Lung microvascular endothelial cell (primary cell): Measurements from ENCODE around the gene GPX5. TPM values are rescaled to one million over a fixed set of nuclear protein-coding genes. Genes with fewer than 3 reads are reported as not detected.

Experiments
- DNase-seq, 2 donors: peaks; one replicate each; pipeline versions ENCODE4 v3.0.0 to v3.0.0-alpha.2; 2010; ENCODE audit warnings: low read depth in 2 of 2
- total RNA-seq: library from RNA; depleted of rRNA; stranded (reverse); fragments of >200 nt; gene quantifications from 2 replicates; pipeline ENCODE4 v1.2.1, GENCODE V29; 2014

GPX5 gene
- total RNA-seq, 1 donor from 2014 or later, result not detected

DNA sequence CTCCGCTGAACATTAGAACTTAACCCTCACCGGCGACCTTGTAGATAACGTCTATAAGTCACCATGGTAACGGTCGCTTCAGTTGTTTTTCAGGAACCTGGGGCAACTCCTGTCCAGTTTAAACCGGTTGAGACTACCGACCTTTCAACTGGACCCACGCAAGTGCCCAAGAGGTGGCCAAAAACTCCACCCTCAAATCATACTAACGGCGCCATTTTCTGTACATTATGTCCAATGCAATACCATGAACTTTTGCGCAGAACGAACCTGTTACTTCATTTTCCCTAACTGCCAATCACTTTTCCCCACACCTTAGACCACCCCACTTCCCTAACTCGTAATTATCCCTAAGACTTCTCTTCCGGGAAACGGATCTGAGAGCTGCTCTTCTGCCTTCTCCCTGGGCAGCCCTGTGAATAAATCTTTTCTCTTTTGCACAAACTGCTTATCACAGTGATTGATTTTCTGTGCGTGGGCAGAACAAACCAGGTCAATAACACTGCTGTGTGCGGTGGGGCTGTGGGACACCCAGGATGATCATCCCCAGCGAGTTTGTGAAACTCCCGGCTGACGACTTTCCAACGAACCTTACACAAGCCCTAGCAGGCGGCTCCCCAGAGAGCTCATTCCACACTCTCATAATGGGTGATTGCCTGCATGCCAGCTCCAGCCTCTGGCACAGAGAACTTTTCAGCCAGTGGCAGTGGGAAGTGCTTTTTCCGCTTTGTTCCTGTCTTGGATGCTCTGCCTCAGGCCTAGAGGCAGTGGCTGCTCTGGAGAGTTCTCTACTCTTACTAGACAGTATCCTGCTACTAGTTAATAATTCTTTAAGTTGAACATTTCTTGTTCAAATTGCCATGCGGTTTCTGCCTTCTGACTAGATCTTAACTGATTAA is 28.6 kb downstream of the GPX5 start:
- DNase-seq, result peak in 1 of 2 donors; percentile 8

DNA sequence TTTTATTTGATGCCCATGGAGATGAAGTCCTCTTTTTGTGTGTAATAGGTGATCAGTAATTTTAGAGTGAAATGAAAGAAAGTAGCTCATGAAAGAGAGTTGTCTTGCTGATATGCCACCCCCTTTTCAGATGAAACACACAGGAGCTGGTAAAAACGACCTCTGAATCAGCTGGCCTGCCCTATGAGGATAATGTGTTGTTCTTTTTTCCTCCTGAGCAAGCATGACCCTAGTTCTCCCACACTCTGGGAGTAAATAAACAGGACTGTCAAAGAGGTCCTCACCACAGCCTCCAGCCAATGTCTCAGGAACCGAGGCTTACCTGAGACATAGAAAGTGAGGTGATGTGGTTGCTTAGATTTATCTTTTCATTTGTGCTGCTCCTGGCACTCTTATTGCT is 29.5 kb downstream of the GPX5 start:
- no peak for DNase-seq

- no peak for DNase-seq
Observed at GRCh38 chr6:28558629-28559028, 32.9 kb downstream of the GPX5 start.

DNA sequence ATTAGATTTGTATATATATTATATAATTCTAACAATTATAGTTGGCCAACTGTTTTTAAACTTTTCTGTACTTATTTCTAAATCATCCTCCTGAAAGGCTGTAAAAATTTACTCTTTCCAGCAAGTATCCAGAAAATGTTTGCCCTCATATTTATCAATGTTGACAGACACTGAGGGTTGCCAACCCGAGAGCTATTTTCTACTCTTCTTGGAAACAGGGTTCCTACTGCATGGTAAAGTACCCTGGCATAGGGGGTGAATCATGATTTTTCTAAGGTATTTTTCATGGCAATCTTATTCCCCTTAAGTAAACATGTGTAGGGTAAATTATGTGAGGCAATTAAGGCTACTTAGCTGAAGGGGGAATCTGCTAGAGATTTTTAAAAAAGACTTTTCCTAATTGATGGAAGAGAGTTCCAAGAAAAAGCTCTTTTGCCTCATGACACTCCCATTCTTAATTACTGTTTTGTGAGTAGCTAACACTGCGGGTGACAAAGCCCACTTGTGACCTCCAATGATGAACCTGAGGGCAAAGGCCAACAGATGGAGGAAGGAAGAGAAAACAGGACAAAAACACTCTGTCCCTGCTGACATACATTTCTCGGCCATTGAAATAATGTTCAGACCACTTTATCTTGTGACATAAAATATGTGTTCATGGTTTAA is 37.9 kb downstream of the GPX5 start:
- DNase-seq, result no peak

DNA sequence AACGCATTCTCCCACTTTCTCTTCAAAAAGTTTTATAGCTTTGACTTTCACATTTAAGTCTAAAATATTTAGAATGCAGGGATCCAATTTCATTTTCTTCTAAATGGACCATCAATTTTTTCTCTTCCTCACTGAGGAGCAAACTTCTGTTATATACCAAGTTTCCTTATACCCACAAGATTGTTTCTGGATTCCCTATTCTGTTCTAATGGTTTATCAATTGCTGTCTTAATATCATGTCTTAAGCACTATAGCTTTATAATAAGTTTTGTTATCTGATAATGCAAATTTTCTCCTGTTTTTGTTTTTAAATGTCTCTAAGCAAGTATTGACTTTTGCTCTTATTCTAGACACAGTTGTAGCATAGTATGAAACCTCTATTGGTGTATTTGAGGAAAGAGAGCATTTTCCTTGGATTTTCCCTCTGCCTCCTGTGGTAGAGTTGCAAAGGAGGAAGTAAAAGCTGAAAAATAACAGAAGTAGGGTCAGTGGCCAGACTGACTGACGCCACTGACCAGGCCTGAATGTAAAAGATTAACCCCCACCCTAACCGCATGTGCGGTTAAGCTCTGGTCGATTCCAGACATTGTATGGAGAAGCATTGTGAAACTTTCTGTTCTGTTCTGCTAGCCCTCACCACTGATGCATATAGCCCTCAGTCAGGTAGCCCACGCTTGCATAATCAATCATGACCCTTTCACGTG is 40.3 kb downstream of the GPX5 start:
- DNase-seq, result no peak

DNA sequence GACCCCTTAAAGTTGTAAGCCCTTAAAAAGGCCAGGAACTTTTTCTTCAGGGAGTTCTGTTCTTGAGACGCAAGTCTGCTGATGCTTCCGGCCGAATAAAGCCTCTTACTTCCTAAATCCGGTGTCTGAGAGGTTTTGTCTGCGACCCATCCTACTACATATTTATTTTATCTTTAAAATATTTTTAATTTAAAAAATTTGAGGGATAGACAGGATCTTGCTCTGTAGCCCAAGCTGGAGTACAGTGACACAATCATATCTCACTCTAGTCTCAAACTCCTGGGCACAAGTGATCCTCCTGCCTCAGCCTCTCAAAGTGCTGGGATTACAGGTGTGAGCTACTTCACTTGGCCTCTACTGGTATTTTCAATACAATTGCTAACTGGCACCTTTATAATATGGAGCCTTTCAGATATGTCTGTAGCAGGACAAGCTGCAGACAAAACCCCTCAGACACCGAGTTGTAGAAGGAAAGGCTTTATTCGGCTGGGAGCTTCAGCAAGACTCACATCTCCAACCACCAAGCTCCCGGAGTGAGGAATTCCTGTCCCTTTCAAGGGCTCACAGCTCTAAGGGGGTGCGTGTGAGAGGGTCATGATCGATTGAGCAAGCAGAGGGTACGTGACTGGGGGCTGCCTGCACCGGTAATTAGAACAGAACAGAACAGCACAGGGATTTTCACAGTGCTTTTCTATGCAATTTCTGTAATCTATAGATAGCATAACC is 41.0 kb downstream of the GPX5 start:
- no peak for DNase-seq

- no peak for DNase-seq
Observed at GRCh38 chr6:28567506-28567905, 41.8 kb downstream of the GPX5 start.

- DNase-seq, result no peak
Observed at GRCh38 chr6:28568515-28569108, 42.9 kb downstream of the GPX5 start.

DNA sequence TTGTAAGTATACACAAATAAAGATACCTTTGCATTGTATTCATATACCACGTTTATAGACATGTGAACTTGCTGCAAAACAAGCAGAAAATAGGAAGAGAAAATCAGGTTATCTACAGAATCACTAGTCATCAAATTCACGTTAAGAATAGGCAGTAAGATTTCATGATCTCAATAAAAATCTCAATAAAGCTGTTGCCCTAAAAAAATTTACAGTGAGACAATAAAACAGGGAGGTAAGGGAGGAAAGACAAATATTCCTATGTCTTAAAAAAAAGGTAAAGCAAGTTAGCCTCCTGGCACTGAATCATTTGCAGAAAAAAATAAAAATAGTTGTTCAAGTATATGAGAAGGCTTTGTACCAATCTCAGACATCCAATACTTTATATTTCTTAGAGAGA is 44.1 kb downstream of the GPX5 start:
- DNase-seq, result no peak

DNA sequence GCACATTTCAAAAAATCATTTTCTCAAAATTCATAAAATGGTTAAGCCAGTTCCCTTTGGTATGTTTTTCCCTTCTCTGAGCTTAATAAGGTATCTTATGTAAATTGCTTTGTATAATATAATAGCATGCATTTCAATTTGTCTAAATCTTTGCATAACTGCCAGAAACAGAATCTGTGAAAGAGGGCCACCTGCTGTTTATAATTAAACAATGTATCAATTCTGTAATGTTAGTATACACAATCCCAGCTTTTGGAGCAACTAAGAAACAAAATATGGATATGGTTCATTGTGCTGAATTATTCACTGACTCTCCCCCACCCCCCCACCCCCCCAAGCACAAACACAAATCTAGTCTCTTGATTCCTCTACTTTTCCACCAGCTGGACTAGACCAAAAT is 54.8 kb downstream of the GPX5 start:
- no peak for DNase-seq

DNA sequence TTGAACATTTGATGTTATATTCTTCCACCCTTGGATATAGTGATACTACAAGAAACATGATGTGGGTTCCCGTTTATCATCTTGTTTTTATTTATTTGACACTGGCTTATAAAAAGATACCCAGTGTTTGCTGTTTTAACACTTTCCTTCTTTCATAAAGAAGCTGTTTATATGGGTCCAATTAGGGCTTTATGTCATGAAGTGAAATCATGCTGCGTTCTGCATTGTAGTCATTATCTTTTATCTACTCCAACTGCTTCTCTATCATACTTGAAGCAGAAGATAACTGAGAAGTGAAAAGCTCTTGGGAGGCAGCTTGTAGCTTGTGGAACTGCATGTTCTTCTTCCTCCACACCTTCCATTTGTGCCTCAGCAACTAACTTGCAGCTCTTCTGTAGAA is 57.8 kb downstream of the GPX5 start:
- DNase-seq, result no peak

Other genes starting within 250 kb of the GPX5 start
- 4.1 and 5.0 TPM in 2 replicates for gene PGBD1, start 244.3 kb upstream of the GPX5 start, total RNA-seq
- gene ZSCAN31, start 189.7 kb upstream of the GPX5 start, total RNA-seq, result 8.1 and 9.1 TPM in 2 replicates
- gene ZKSCAN3, start 175.9 kb upstream of the GPX5 start, total RNA-seq, result 3.1 and 4.0 TPM in 2 replicates
- gene ZSCAN12, start 126.1 kb upstream of the GPX5 start, total RNA-seq, result 2.2 and 3.2 TPM in 2 replicates
- gene ZSCAN23, start 82.4 kb upstream of the GPX5 start, total RNA-seq, result 0.20 and 0.65 TPM in 2 replicates
- gene GPX6, start 10.1 kb upstream of the GPX5 start, total RNA-seq, result not detected in 2 replicates